KBM-7 (cell line): ENCODE data around the gene DENND1A.
A peak's percentile ranks its signal among the peaks of the same experiment; 100 is the strongest.
"Not testable (repeated sequence)": the region's sequence is repeated elsewhere in the genome, so short reads cannot be mapped to it uniquely, and the experiment has no call there.

Experiments used
- DNase-seq: peaks from one replicate; pipeline ENCODE4 v3.0.0-alpha.2; 2015
- in situ Hi-C: fragments of 300-500 bp; cut with MboI; formaldehyde crosslinking; loops from 2 replicates; pipeline ENCODE4 v1.14.3; 2020; ENCODE audit warnings: low sequenced_read_pairs, low pct_unique_long_range_greater_than_20kb, mixed read lengths

Gene DENND1A

DNA sequence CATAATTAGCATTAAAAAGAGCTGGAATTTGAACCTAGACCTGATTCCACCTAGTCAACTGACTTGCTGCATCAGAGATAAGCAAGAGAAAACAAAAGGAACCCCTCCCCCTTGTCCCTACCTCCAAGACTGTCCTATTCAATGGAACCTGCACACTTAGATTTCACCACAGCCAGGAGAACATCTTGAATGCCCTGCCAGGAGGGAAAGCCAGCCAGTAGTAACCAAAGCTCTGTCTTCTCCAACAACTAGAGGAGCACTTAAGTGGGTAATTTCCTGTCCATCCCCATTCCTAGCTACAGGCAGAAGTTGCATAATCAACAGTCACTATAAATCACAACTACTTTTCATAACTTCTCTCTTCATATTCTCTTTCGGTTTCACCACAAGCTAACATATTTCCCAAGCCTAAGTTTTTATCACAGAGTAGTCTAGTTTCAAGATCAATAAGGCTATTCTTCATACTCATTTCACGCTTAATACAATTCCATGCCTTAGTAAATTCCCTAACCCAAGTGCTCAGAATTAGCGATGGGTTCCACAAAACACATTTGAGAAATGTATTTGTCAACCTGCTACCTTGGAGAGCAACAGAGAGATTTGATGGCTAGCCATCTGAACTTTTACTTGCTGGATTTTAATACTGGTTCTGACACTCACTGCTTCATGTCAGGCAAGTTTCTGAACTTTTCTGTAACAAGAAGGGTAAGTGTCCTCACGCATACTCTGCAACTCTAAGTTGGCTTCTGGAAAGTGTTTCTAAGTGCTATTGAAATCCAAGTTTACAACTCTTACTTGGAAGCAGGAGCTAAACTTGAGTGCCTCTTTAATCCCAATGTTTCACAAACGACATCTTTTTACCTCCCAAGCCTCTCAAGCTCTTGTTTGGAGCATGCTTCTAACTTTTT, 2.0 kb downstream of the DENND1A start:
- peak; percentile 76 for DNase-seq
- in situ Hi-C loops = no loop called here

GRCh38 chr9:123926941-123927340, 3.0 kb downstream of the DENND1A start:
- in situ Hi-C loops = no loop called here
- DNase-seq = no peak

- in situ Hi-C loops = no loop called here
- DNase-seq = peak; percentile 74
Observed at GRCh38 chr9:123925819-123926218, 4.1 kb downstream of the DENND1A start.

DNA sequence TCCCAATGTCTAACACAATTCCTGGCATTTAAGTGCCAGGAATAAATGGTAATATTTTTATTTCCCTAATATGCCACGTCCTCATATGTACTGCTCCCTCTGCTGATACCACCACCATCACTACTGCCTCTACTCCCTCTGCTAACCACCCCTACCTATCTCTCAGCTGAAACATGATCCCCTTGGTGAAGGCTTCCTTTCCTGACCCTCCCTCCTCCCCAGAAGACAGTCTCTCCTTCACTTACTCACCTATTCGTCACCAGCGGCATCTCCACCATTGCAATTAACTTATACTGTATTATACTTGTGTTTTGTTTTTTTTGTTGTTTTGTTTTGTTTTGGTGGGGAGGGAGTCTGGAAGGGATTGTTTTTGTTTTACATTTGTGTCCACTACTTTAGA, 4.8 kb downstream of the DENND1A start:
- DNase-seq = no peak
- in situ Hi-C loops = no loop called here

DNA sequence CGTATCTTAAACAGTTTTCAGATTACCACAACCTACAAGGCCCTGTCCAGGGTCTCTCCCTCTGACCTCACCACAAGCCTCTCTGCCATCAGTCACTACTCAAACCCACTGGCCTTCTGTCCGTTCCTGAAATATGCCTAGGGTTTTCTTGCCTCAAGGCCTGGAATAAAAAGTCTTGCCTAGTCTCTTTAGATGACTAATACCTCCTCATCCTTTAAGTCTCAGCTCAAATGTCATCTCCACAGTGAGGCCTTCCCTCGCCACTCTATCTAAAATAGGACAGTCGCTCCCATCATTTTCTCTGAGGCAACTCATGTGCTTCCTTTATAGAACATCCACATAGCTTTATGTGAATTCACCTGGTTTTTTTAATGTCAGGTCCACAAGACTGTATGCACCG, 5.2 kb downstream of the DENND1A start:
- DNase-seq = no peak
- in situ Hi-C loops = no loop called here

GRCh38 chr9:123923884-123924283, 6.0 kb downstream of the DENND1A start:
- in situ Hi-C loops = no loop called here

DNA sequence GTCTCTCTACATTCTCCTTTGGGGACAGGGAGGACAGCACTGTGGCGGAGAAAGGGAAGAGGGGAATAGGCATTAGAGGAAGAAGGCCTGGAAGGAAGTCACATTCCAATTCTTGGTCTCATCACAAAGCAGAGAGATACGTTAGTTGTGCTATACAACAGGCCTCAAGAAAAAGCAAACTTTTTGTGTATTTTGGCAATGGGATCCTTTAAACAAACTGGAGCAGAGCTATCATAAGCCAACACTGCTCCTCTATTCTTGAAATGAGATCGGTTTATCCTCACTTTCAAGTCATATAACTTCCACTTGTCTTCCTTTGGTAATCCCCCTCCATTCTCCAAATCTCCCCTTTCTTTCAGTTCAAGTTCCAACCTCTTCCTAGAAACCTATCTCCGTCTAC, 6.5 kb downstream of the DENND1A start:
- no peak for DNase-seq
- in situ Hi-C loops = no loop called here

More at GRCh38 chr9:123923884-123924283, 6.0 kb downstream of the DENND1A start:
- DNase-seq = no peak

GRCh38 chr9:123922911-123923310, 7.0 kb downstream of the DENND1A start:
- DNase-seq = no peak

DNA sequence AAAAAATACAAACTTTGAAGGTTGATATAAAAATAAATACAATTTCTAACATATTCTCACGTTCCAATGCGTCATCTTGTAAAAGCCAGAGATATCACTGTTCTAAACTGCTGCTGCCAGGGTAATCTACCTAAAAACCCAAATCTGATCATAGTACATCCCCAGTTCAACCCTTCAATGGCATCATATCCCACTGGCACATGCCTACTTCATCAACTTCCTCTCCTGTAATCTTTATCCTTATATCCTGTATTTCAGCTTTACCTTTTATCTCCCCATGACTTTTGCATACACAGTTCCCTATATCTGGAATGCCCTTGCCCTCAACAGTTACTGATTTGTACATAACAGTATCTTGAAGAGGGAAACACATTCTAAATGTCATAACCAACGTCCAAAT, 7.5 kb downstream of the DENND1A start:
- DNase-seq = no peak
- in situ Hi-C loops = no loop called here

More at GRCh38 chr9:123922911-123923310, 7.0 kb downstream of the DENND1A start:
- in situ Hi-C loops = no loop called here

GRCh38 chr9:123914517-123915196, 15.3 kb downstream of the DENND1A start:
- in situ Hi-C loops = no loop called here
- DNase-seq = no peak

DNA sequence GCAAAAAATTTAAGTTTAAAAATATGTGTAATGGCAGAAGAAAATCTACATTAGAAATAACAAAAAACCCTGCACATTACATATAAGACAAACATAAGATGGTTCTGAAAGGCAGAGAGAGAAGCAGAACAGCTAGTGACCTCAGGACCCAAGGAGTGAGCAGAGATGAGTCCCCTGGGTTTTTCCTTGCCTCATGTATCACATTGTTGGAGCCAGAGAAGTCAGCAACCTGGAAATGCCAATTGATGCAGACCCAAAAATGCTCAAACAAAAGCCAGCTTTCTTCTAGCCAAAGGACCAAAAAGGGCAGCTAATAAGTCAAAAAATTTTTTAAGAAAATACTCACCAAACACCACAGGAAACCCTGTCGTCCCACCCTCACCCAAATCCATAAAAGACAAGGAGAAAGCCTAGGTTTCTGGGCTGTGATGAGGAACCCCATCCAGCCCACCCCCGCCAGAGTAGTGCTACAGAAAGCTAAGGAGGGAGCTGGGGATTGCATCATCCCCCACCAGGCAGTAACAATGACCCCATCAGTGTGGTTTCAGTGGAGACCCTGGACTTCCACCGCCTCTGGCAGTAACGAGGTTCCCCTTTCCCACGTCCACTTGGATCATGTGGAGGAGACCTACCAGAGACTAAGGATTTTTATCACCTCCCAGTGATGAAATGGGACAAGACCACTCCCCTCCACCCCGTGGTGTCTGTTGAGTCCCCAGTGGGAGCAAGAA, 17.6 kb downstream of the DENND1A start:
- peak; percentile 53 for DNase-seq

DNA sequence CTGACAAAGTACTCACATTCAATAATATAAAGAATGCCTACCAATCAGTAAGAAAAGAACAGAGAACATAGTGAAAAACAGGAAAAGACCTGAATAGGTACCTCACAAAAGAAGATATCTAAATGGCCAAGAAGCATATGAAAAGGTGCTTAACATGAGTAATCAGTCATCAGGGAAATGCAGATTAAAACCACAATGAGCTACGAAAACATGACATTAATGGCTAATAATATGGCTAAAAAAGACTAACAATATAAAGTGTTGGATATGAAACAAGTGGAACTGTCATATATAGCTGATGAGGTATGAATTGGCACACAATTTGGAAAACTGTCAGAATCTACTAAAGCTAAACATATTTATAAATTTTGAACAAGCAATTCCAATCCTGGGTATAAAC, 18.9 kb downstream of the DENND1A start:
- in situ Hi-C loops = no loop called here
- no peak for DNase-seq

More for the DNA sequence above, 17.6 kb downstream of the DENND1A start:
- in situ Hi-C loops = no loop called here

DNA sequence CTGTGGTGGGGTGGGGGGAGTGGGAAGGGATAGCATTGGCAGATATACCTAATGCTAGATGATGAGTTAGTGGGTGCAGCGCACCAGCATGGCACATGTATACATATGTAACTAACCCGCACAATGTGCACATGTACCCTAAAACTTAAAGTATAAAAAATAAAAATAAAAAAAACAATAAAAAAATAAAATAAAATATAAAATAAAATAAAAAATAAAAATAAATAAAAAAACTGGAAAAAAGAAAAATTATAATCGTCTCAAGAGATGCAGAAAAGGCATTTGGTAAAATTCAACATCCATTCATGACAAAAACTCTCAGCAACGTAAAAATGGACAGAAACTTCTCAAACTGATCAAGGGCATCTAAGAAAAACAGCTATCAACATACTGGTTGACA, 20.7 kb downstream of the DENND1A start:
- DNase-seq, in situ Hi-C loops: not testable (repeated sequence)

DNA sequence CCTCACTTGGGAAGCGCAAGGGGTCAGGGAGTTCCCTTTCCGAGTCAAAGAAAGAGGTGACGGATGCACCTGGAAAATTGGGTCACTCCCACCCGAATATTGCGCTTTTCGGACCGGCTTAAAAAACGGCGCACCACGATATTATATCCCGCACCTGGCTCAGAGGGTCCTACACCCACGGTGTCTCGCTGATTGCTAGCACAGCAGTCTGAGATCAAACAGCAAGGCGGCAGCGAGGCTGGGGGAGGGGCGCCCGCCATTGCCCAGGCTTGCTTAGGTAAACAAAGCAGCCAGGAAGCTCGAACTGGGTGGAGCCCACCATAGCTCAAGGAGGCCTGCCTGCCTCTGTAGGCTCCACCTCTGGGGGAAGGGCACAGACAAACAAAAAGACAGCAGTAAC, 26.4 kb downstream of the DENND1A start:
- in situ Hi-C loops, DNase-seq: not testable (repeated sequence)

DNA sequence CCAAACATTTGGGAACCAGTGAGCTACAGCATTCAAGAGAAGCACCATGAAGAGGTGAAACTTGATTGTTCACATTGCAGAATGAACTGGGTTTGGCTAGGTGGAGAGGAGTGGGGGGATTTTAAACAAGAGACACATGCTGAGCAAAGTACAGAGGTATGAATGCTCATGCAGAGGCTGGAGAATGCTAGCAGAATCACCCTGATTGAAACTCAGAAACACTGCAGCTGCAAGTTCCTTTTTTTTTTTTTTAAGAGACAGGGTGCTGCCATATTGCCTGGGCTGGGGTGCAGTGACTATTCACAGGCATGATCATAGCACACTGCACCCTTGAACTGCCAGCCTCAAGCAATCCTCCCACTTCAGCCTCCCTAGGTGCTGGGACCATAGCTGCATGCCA, 35.1 kb downstream of the DENND1A start:
- DNase-seq = no peak
- in situ Hi-C loops = no loop called here

DNA sequence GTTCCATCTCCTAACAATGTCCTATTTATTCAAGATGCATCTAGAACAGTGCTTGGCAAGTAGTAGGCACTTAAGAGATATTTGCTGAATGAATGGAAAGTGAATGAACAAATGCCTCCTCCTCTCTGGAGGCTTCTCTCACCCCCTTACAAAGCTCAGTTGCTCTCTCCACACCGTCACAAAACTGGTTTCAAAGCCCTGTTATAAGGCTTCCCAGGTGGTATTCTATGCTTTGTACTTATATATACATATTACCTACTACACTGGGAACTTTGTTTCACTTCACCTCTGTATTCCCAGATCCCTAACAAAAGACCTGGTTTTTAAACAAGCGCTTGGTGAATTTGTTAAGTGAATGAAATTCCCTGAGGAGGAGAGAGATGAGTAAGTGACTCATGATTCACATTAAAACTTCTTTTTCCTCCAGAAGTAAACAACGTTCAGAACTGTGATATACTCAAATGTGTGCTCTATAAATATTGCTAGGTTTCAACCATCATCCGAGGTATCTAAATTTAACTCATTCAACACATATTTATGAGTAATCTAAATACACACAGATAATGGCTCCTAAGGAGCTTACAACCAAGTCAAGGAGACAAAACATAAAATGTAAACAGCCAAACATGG, 36.0 kb downstream of the DENND1A start:
- no peak for DNase-seq
- in situ Hi-C loops = no loop called here

DNA sequence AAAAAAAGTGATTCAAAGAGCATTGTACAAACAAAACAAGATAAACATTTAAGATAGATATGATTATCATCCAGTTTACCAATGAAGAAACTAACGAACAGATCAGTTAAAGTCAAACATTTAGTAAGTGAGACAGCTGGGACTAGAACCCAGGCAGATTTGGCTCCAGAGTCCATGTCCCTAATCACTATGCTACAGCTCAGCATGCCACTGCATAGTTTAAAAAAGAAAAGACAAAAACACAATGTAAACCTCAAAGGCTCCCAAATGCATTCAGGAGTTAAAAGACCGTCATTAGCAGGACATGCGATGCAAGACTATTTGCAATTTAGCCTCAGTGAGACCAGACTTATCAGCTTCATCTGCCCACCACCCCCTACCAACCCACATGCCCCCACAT, 36.8 kb downstream of the DENND1A start:
- in situ Hi-C loops = no loop called here
- no peak for DNase-seq

DNA sequence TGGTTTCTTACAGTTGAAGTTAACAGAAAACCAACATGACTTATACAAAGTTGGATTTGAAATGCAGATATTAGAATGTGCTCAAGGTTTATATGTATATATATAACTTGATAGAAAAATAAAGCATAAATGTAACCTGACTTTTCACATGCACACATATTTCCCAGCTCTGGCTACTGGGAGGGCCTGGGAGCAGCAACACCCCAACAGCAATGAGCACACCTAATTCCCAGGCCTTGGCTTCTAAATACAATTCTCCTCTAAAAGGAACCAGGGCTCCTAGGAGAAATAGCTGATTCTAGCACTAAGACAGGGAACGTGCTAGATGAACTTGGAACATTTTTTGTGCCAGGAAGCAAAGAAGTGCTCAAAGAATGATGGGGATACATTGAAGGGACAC, 42.1 kb downstream of the DENND1A start:
- in situ Hi-C loops = no loop called here
- no peak for DNase-seq

DNA sequence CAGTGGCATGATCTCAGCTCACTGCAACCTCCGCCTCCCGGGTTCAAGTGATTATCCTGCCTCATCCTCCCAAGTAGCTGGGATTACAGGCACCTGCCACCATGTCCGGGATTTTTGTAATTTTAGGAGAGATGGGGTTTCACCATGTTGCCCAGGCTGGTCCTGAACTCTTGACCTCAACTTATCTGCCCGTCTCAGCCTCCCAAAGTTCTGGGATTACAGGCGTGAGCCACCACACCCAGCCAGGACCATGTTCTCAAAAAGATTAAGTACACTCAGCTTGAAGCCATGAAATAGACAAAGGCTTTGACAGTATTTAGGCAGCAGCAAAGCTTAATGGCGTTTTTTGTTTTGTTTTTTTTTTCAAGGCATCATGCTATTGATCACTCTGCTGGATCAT, 44.1 kb downstream of the DENND1A start:
- DNase-seq, in situ Hi-C loops: not testable (repeated sequence)
